Glutamatergic neuron (in vitro differentiated cells): ENCODE measurements around the gene XRCC4. TPM values are rescaled to one million over a fixed set of nuclear protein-coding genes. Genes with fewer than 3 reads are reported as not detected.

Experiments used
- DNase-seq: peaks from one replicate; pipeline ENCODE4 v3.0.0; 2022
- H3K27ac Mint-ChIP-seq: one replicate; pipeline ENCODE4 v1.8.0; 2020; ENCODE audit warnings: mild to moderate bottlenecking, mixed read lengths, inconsistent platforms; ENCODE audit not compliant: unreplicated experiment
- H3K27me3 Mint-ChIP-seq: one replicate; pipeline ENCODE4 v1.8.0; 2020; ENCODE audit warnings: mild to moderate bottlenecking, moderate library complexity, mixed read lengths, inconsistent platforms; ENCODE audit not compliant: unreplicated experiment
- H3K36me3 Mint-ChIP-seq: one replicate; pipeline ENCODE4 v1.8.0; 2020; ENCODE audit warnings: mild to moderate bottlenecking, mixed read lengths, inconsistent platforms; ENCODE audit not compliant: unreplicated experiment
- H3K4me1 Mint-ChIP-seq: one replicate; pipeline ENCODE4 v1.8.0; 2020; ENCODE audit warnings: mild to moderate bottlenecking, low read depth, mixed read lengths, inconsistent platforms; ENCODE audit not compliant: unreplicated experiment
- H3K4me3 Mint-ChIP-seq: one replicate; pipeline ENCODE4 v1.8.0; 2020; ENCODE audit warnings: mild to moderate bottlenecking, mixed read lengths, inconsistent platforms; ENCODE audit not compliant: unreplicated experiment
- H3K9me3 Mint-ChIP-seq: one replicate; pipeline ENCODE4 v1.8.0; 2020; ENCODE audit warnings: mild to moderate bottlenecking, moderate library complexity, mixed read lengths, inconsistent platforms; ENCODE audit not compliant: unreplicated experiment
- CTCF ChIP-seq: fragments of 200-600 bp; sonication (generic); IDR thresholded peaks from one replicate; pipeline ENCODE4 v1.5.0; 2021; ENCODE audit not compliant: partially characterized antibody, unreplicated experiment
- total RNA-seq: library from RNA; stranded (reverse); fragmentation: NEBNext Ultra II Directional; extraction: Animal tissue kit (Norgen Biotek cat#: 25700); gene quantifications from one replicate; pipeline ENCODE4 v1.2.1, GENCODE V29; 2021; ENCODE audit not compliant: unreplicated experiment

The XRCC4 gene
- total RNA-seq, 1 donor from 2014 or later = 5.9 TPM

GRCh38 chr5:83401122-83401731, 323.9 kb downstream of the XRCC4 start:
- no peaks in the 10 kb centered on the region for H3K27me3 Mint-ChIP-seq
- no peak overlapping the region for H3K4me3 Mint-ChIP-seq
- no peak for DNase-seq
- H3K4me1 Mint-ChIP-seq = peaks cover 3% of the 10 kb centered on the region
- no peaks in the 10 kb centered on the region for H3K9me3 Mint-ChIP-seq
- no peaks in the 10 kb centered on the region for H3K36me3 Mint-ChIP-seq
- TF ChIP-seq CTCF = no peak
- no peak overlapping the region for H3K27ac Mint-ChIP-seq

GRCh38 chr5:83401775-83402174, 324.4 kb downstream of the XRCC4 start:
- TF ChIP-seq CTCF = no peak
- DNase-seq = no peak
- no peak overlapping the region for H3K27ac Mint-ChIP-seq
- peaks cover 3% of the 10 kb centered on the region for H3K4me1 Mint-ChIP-seq
- no peaks in the 10 kb centered on the region for H3K27me3 Mint-ChIP-seq
- H3K9me3 Mint-ChIP-seq = no peaks in the 10 kb centered on the region
- no peaks in the 10 kb centered on the region for H3K36me3 Mint-ChIP-seq
- H3K4me3 Mint-ChIP-seq = no peak overlapping the region

Other genes starting within 250 kb of the XRCC4 start
- gene TMEM167A, start 153 bp upstream of the XRCC4 start, total RNA-seq = 145 TPM